Body of pancreas (tissue), 4 donors: ENCODE measurements around the gene PAOX.

Experiments
- POLR2A ChIP-seq, 3 donors: fragments of 450-650 bp; IDR thresholded peaks; one replicate each; pipeline ENCODE4 v1.6.1; 2016; ENCODE audit warnings: antibody characterized with exemption in 3 of 3, mild to moderate bottlenecking in 2 of 3
- TF ChIP-seq, protein P1 (sequence below), 7 experiments: fragments of 450-650 bp in 4 of 7; fragments of 200-600 bp in 3 of 7; sonication (generic) in 3 of 7; IDR thresholded peaks; one replicate each; pipeline ENCODE4 v1.5.1; 2016 to 2019; ENCODE audit warnings: antibody characterized with exemption in 7 of 7

GRCh38 chr10:133361773-133362441 lies 17.2 kb upstream of the PAOX start:
- TF ChIP-seq, protein P1, sequence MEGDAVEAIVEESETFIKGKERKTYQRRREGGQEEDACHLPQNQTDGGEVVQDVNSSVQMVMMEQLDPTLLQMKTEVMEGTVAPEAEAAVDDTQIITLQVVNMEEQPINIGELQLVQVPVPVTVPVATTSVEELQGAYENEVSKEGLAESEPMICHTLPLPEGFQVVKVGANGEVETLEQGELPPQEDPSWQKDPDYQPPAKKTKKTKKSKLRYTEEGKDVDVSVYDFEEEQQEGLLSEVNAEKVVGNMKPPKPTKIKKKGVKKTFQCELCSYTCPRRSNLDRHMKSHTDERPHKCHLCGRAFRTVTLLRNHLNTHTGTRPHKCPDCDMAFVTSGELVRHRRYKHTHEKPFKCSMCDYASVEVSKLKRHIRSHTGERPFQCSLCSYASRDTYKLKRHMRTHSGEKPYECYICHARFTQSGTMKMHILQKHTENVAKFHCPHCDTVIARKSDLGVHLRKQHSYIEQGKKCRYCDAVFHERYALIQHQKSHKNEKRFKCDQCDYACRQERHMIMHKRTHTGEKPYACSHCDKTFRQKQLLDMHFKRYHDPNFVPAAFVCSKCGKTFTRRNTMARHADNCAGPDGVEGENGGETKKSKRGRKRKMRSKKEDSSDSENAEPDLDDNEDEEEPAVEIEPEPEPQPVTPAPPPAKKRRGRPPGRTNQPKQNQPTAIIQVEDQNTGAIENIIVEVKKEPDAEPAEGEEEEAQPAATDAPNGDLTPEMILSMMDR (IDR thresholded peaks at IDR 0.05): no peak
- no peak for TF ChIP-seq POLR2A (IDR thresholded peaks at IDR 0.05)
